ENCODE results near the gene TTLL5.

DNA sequence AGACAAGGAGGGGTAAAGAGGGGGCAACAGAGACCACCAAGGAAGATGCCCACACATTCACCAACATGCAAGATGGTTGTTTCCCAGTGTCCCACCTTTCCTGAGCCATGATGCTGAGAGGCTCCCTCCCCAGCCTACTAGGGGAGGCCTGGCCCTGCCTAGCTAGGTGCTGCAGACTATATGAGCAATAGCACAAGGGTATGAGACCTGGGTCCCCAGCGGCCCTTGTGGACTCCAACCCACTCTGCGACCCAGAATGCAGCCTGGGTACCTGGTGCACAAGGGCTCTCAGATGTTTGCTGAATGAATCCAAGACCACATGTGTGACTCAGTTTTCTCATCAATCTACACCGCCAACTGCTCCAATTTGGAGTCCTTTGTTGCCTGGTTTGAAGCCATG lies 306.8 kb downstream of the TTLL5 start:
- TF ChIP-seq FOXM1 (IDR thresholded peaks at IDR 0.05; ENCODE audit: borderline replicate concordance) (no peak), BHLHE40 (IDR thresholded peaks at IDR 0.05; ENCODE audit: borderline replicate concordance) (no peak), ELF4 (IDR thresholded peaks at IDR 0.05) (no peak), ZNF384 (IDR thresholded peaks at IDR 0.05) (no peak), SUZ12 (IDR thresholded peaks at IDR 0.05) (no peak), PKNOX1 (IDR thresholded peaks at IDR 0.05) (no peak), HDGF (IDR thresholded peaks at IDR 0.05; ENCODE audit: borderline replicate concordance) (no peak), LEF1 (IDR thresholded peaks at IDR 0.05; ENCODE audit: borderline replicate concordance) (no peak), SP1 (IDR thresholded peaks at IDR 0.05) (no peak), FOXA1 (IDR thresholded peaks at IDR 0.05) (no peak), CTBP1 (IDR thresholded peaks at IDR 0.05; ENCODE audit: borderline replicate concordance) (no peak), L3MBTL2 (conservative IDR thresholded peaks at IDR 0.05) (no peak)

Measured in HEK293T (cell line).